Stomach (tissue), 4 donors: ENCODE results near the gene RIMBP2.

Source experiments
- CTCF ChIP-seq, 7 experiments: fragments of 450-650 bp in 4 of 7; fragments of 200-600 bp in 3 of 7; sonication (generic) in 3 of 7; IDR thresholded peaks; one replicate each; pipeline ENCODE4 v1.5.1; 2016 to 2019; ENCODE audit warnings: antibody characterized with exemption in 7 of 7, control low read depth in 2 of 7, mild to moderate bottlenecking in 1 of 7
- EP300 ChIP-seq: sonication (generic); formaldehyde crosslinking; IDR thresholded peaks from one replicate; pipeline ENCODE4 v1.6.1; 2017; ENCODE audit warnings: antibody characterized with exemption
- POLR2A ChIP-seq, 4 donors: fragments of 450-650 bp; IDR thresholded peaks; one replicate each; pipeline ENCODE4 v1.6.1; 2016; ENCODE audit warnings: antibody characterized with exemption in 4 of 4, control low read depth in 2 of 4, mild to moderate bottlenecking in 1 of 4, moderate library complexity in 1 of 4
- POLR2AphosphoS5 ChIP-seq, 3 donors: sonication (generic); formaldehyde crosslinking; IDR thresholded peaks; one replicate each; pipeline ENCODE4 v1.6.1; 2016; ENCODE audit warnings: antibody characterized with exemption in 3 of 3

- TF ChIP-seq EP300 (no peak), CTCF (IDR thresholded peaks at IDR 0.05) (no peak), POLR2A (IDR thresholded peaks at IDR 0.05) (no peak), POLR2AphosphoS5 (IDR thresholded peaks at IDR 0.05) (no peak)
Measured at GRCh38 chr12:130438711-130439110, 277.4 kb downstream of the RIMBP2 start.
